ENCODE measurements around the gene DOK1. TPM values are rescaled to one million over a fixed set of nuclear protein-coding genes. Genes with fewer than 3 reads are reported as not detected.

DOK1 gene
- total and polyA plus RNA-seq, 2 donors from 2014 or later = 11.3 to 16.7 TPM

DNA sequence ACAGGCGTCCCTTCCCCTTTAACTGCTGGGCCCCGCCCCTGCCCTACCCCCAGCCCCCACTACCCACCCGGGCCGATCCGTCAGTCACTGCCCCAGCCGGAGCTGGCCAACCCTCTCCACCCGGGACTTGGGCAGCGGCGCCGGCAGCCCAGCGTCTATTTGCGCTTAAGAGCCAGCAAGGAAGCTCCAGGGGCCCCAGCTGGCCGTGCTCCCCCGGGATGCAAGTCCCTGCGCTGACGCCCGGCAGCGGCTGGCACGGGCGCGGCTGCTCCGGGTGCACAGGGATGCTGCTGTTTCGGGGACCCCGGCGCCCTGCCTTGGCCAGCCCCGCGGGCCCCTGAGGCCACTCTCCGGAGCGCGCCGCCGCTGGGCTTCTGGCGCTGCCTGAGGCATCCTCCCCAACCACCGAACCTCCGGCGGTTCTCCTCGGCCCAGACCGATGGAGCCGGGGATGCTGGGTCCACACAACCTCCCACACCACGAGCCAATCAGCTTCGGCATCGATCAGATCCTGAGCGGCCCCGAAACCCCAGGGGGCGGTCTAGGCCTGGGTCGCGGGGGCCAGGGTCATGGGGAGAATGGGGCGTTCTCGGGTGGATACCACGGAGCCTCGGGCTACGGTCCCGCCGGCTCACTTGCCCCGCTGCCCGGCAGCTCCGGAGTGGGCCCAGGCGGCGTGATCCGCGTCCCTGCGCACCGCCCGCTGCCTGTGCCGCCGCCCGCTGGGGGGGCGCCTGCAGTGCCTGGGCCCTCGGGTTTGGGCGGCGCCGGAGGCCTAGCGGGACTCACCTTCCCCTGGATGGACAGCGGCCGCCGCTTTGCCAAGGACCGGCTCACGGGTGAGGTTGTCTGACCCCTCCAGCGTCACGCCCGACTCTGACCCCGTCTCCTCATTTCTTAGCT, 39.9 kb upstream of the DOK1 start, which contains the start of gene TLX2:
TSS of gene TLX2 (plus strand) at position 83 of the 903 bp plus-strand sequence. CDS start at position 440, 357 bp downstream.
- Histone ChIP-seq H3K27ac (ENCODE audit: low read depth in 2 of 2, low read length in 2 of 2) (no peak within 1 kb of the TSS), H3K27me3 (ENCODE audit: control insufficient read depth, insufficient read depth, low read length) (peaks cover 68% of the 10 kb centered on the region), H3K4me3 (ENCODE audit: low read length in 3 of 3) (no peak within 1 kb of the TSS), H3K9me3 (ENCODE audit: control insufficient read depth in 2 of 3, insufficient read depth in 1 of 3, low read length in 3 of 3) (no peaks in the 10 kb centered on the region), H3K36me3 (ENCODE audit: control insufficient read depth in 2 of 3, insufficient read depth in 3 of 3, low read length in 3 of 3) (no peaks in the 10 kb centered on the region), H3K4me1 (ENCODE audit: control insufficient read depth in 2 of 3, insufficient read depth in 2 of 3, low read depth in 1 of 3, low read length in 3 of 3) (peaks cover 0 to 5% (median 0%) of the 10 kb centered on the region in 3 donors), H3K9ac (ENCODE audit: low read length in 3 of 3) (no peak within 1 kb of the TSS)
- no peak for FAIRE-seq
- intact Hi-C loops (cut with DNase I) = no loop called here
- DNase-seq = peak; percentile 35 to 83 (median 37)
- TF ChIP-seq, protein P1, sequence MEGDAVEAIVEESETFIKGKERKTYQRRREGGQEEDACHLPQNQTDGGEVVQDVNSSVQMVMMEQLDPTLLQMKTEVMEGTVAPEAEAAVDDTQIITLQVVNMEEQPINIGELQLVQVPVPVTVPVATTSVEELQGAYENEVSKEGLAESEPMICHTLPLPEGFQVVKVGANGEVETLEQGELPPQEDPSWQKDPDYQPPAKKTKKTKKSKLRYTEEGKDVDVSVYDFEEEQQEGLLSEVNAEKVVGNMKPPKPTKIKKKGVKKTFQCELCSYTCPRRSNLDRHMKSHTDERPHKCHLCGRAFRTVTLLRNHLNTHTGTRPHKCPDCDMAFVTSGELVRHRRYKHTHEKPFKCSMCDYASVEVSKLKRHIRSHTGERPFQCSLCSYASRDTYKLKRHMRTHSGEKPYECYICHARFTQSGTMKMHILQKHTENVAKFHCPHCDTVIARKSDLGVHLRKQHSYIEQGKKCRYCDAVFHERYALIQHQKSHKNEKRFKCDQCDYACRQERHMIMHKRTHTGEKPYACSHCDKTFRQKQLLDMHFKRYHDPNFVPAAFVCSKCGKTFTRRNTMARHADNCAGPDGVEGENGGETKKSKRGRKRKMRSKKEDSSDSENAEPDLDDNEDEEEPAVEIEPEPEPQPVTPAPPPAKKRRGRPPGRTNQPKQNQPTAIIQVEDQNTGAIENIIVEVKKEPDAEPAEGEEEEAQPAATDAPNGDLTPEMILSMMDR (IDR thresholded peaks at IDR 0.05; ENCODE audit: borderline replicate concordance, extremely low read depth, insufficient read depth) = no peak

DNA sequence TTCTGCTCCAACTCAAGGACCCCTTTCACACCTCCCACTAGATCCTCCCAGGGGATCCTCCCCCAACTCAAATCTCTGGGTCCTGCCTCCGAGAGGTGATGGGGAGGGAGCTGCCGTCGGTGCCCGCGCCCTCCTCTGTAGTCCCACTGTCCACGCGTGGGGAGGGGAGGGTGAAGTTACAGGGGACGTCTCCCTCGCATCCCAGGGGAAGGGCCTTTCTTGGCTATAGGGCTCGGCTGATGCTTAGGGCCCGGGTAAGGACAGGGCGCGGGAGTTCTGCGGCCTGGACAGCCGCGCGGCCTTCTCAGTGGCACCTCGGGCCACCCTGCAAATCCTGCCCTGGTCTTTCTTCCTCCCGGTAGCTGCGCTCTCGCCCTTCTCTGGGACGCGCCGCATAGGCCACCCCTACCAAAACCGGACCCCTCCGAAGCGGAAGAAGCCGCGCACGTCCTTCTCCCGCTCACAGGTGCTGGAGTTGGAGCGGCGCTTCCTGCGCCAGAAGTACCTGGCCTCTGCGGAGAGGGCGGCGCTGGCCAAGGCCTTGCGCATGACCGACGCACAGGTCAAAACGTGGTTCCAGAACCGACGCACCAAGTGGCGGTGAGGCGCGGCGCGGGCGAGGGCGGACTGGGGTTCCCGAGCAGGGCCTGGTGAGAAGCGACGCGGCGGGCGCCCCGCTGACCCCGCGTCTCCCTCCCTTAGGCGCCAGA, 39.1 kb upstream of the DOK1 start:
- DNase-seq (peak in 4 of 5 donors; percentile 9 to 65 (median 23)), FAIRE-seq (no peak)
- Histone ChIP-seq H3K27me3 (ENCODE audit: control insufficient read depth, insufficient read depth, low read length) (peaks cover 60% of the 10 kb centered on the region), H3K4me1 (ENCODE audit: control insufficient read depth in 2 of 3, insufficient read depth in 2 of 3, low read depth in 1 of 3, low read length in 3 of 3) (peaks cover 0 to 5% (median 0%) of the 10 kb centered on the region in 3 donors), H3K9ac (ENCODE audit: low read length in 3 of 3) (no peak overlapping the region), H3K27ac (ENCODE audit: low read depth in 2 of 2, low read length in 2 of 2) (no peak overlapping the region), H3K4me3 (ENCODE audit: low read length in 3 of 3) (no peak overlapping the region), H3K36me3 (ENCODE audit: control insufficient read depth in 2 of 3, insufficient read depth in 3 of 3, low read length in 3 of 3) (no peaks in the 10 kb centered on the region), H3K9me3 (ENCODE audit: control insufficient read depth in 2 of 3, insufficient read depth in 1 of 3, low read length in 3 of 3) (no peaks in the 10 kb centered on the region)
- TF ChIP-seq, protein P1 (IDR thresholded peaks at IDR 0.05; ENCODE audit: borderline replicate concordance, extremely low read depth, insufficient read depth) = no peak
- intact Hi-C loops (cut with DNase I) = no loop called here

DNA sequence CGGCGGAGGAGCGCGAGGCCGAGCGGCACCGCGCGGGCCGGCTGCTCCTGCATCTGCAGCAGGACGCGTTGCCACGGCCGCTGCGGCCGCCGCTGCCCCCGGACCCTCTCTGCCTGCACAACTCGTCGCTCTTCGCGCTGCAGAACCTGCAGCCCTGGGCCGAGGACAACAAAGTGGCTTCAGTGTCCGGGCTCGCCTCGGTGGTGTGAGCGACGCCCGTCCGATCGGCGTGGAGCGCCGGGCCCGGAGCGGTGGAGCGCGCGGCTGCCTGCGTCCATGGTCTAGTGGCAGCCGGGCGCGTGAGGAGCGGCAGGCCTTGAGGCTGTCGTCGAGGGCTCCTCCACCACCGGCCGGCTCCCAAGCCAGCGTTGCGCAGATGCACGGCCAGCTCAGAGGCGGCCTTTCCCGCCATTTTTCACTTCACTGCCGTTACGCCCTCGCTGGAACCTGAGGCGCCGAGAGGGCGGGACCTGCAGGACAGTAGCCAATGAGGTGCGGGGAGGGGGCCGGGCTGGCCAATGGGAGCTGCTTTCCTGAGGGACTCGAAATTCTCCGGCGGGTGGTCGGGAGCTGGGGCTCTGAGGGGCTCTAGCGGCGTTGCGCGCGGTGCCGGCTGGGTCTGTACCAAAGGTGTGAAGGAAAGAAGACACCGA, 38.4 kb upstream of the DOK1 start:
- peak overlapping the region in 1 of 3 donors; percentile 13 for H3K4me3 ChIP-seq (ENCODE audit: low read length in 3 of 3)
- peak; percentile 86 to 91 (median 89) for DNase-seq
- intact Hi-C loops (cut with DNase I) = no loop called here
- H3K27me3 ChIP-seq (ENCODE audit: control insufficient read depth, insufficient read depth, low read length) = peaks cover 55% of the 10 kb centered on the region
- H3K27ac ChIP-seq (ENCODE audit: low read depth in 2 of 2, low read length in 2 of 2) = no peak overlapping the region
- H3K9ac ChIP-seq (ENCODE audit: low read length in 3 of 3) = no peak overlapping the region
- FAIRE-seq = no peak
- peaks cover 0 to 5% (median 0%) of the 10 kb centered on the region in 3 donors for H3K4me1 ChIP-seq (ENCODE audit: control insufficient read depth in 2 of 3, insufficient read depth in 2 of 3, low read depth in 1 of 3, low read length in 3 of 3)
- no peaks in the 10 kb centered on the region for H3K36me3 ChIP-seq (ENCODE audit: control insufficient read depth in 2 of 3, insufficient read depth in 3 of 3, low read length in 3 of 3)
- TF ChIP-seq, protein P1 (IDR thresholded peaks at IDR 0.05; ENCODE audit: borderline replicate concordance, extremely low read depth, insufficient read depth) = no peak
- no peaks in the 10 kb centered on the region for H3K9me3 ChIP-seq (ENCODE audit: control insufficient read depth in 2 of 3, insufficient read depth in 1 of 3, low read length in 3 of 3)

Data from kidney (tissue), 14 donors.